ENCODE measurements around the gene MPP1.

- TF ChIP-seq CTCF (IDR thresholded peaks at IDR 0.05), result no peak
- no peak for TF ChIP-seq SMC3 (IDR thresholded peaks at IDR 0.05)
- TF ChIP-seq POLR2A (IDR thresholded peaks at IDR 0.05; ENCODE audit: low read length), result no peak
- TF ChIP-seq REST (IDR thresholded peaks at IDR 0.05), result no peak
- no peak for TF ChIP-seq BHLHE40 (IDR thresholded peaks at IDR 0.05; ENCODE audit: low read depth, low read length)
- no peak for TF ChIP-seq ZNF302 (CRISPR knock-in tag; IDR thresholded peaks at IDR 0.05)
- no peak for TF ChIP-seq PHF8 (IDR thresholded peaks at IDR 0.05; ENCODE audit: borderline replicate concordance, low read depth)
- TF ChIP-seq, protein P1, sequence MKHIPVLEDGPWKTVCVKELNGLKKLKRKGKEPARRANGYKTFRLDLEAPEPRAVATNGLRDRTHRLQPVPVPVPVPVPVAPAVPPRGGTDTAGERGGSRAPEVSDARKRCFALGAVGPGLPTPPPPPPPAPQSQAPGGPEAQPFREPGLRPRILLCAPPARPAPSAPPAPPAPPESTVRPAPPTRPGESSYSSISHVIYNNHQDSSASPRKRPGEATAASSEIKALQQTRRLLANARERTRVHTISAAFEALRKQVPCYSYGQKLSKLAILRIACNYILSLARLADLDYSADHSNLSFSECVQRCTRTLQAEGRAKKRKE (CRISPR knock-in tag; IDR thresholded peaks at IDR 0.05; ENCODE audit: low read depth), result no peak
- TF ChIP-seq, protein P2, sequence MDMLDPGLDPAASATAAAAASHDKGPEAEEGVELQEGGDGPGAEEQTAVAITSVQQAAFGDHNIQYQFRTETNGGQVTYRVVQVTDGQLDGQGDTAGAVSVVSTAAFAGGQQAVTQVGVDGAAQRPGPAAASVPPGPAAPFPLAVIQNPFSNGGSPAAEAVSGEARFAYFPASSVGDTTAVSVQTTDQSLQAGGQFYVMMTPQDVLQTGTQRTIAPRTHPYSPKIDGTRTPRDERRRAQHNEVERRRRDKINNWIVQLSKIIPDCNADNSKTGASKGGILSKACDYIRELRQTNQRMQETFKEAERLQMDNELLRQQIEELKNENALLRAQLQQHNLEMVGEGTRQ (IDR thresholded peaks at IDR 0.05), result no peak
- no peak for TF ChIP-seq RCOR1 (IDR thresholded peaks at IDR 0.05; ENCODE audit: low read depth, low read length)
- no peak for TF ChIP-seq CEBPB (IDR thresholded peaks at IDR 0.05)
- TF ChIP-seq, protein P3, sequence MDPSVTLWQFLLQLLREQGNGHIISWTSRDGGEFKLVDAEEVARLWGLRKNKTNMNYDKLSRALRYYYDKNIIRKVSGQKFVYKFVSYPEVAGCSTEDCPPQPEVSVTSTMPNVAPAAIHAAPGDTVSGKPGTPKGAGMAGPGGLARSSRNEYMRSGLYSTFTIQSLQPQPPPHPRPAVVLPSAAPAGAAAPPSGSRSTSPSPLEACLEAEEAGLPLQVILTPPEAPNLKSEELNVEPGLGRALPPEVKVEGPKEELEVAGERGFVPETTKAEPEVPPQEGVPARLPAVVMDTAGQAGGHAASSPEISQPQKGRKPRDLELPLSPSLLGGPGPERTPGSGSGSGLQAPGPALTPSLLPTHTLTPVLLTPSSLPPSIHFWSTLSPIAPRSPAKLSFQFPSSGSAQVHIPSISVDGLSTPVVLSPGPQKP (IDR thresholded peaks at IDR 0.05; ENCODE audit: low read depth, low read length), result no peak
- TF ChIP-seq EP300 (IDR thresholded peaks at IDR 0.05), result no peak
Measured at GRCh38 chrX:154785716-154786115, 19.6 kb downstream of the MPP1 start.
